Stromal cell of bone marrow (primary cell): ENCODE measurements around the gene CD9.

Source experiments
- DNase-seq: peaks from one replicate; pipeline ENCODE4 v3.0.0-alpha.2; 2012; ENCODE audit warnings: low read depth

Gene CD9

GRCh38 chr12:6241495-6241894 lies 41.3 kb downstream of the CD9 start:
- DNase-seq = no peak

- DNase-seq = no peak
These were observed 49.4 kb downstream of the CD9 start for GRCh38 chr12:6249580-6249979.

- DNase-seq = peak; percentile 21
These were observed 50.1 kb downstream of the CD9 start for GRCh38 chr12:6250343-6250742.

- no peak for DNase-seq
These were observed 53.1 kb downstream of the CD9 start for GRCh38 chr12:6253278-6253677.

GRCh38 chr12:6254491-6254890 lies 54.3 kb downstream of the CD9 start:
- DNase-seq = no peak

GRCh38 chr12:6257007-6257406 lies 56.8 kb downstream of the CD9 start:
- DNase-seq = no peak

GRCh38 chr12:6262211-6262610 lies 62.0 kb downstream of the CD9 start:
- DNase-seq = no peak

- no peak for DNase-seq
These were observed 62.4 kb downstream of the CD9 start for GRCh38 chr12:6262623-6263022.

GRCh38 chr12:6263931-6264330 lies 63.7 kb downstream of the CD9 start:
- DNase-seq = no peak

- DNase-seq = no peak
These were observed 64.3 kb downstream of the CD9 start for GRCh38 chr12:6264402-6265037.

GRCh38 chr12:6265038-6265405 lies 64.8 kb downstream of the CD9 start:
- no peak for DNase-seq

- DNase-seq = no peak
These were observed 66.4 kb downstream of the CD9 start for GRCh38 chr12:6266541-6266966.

GRCh38 chr12:6266971-6267721 lies 66.9 kb downstream of the CD9 start:
- DNase-seq = no peak

GRCh38 chr12:6268484-6269157 lies 68.4 kb downstream of the CD9 start:
- no peak for DNase-seq

GRCh38 chr12:6269986-6270385 lies 69.8 kb downstream of the CD9 start:
- no peak for DNase-seq

GRCh38 chr12:6271281-6271680 lies 71.1 kb downstream of the CD9 start:
- DNase-seq = no peak

GRCh38 chr12:6272300-6273204 lies 72.4 kb downstream of the CD9 start:
- DNase-seq = no peak

GRCh38 chr12:6273205-6273540 lies 73.0 kb downstream of the CD9 start:
- DNase-seq = no peak

- no peak for DNase-seq
These were observed 73.5 kb downstream of the CD9 start for GRCh38 chr12:6273541-6274230.

- no peak for DNase-seq
These were observed 74.3 kb downstream of the CD9 start for GRCh38 chr12:6274231-6275221.
